Measurements from ENCODE around the gene SLC29A3. TPM values are rescaled to one million over a fixed set of nuclear protein-coding genes. Genes with fewer than 3 reads are reported as not detected.

The SLC29A3 gene
- polyA plus RNA-seq, 1 of the 3 experiments (the other 2 are of a cell fraction) = 3.8 TPM

- no peak overlapping the region for H3K4me3 ChIP-seq (ENCODE audit: low read depth in 2 of 2, low read length in 1 of 2)
- H3K27ac ChIP-seq (ENCODE audit: low read depth in 2 of 2, low read length in 1 of 2) = no peak overlapping the region
- no peak overlapping the region for H3K4me2 ChIP-seq
- H3K9ac ChIP-seq = no peak overlapping the region
- no peak overlapping the region for H2AFZ ChIP-seq (ENCODE audit: low read depth)
- H3K4me1 ChIP-seq (ENCODE audit: control insufficient read depth in 1 of 2, insufficient read depth in 2 of 2, low read depth in 1 of 2, low read length in 1 of 2) = no peaks in the 10 kb centered on the region; a peak in 1 of 4 replicates
- TF ChIP-seq MAX (IDR thresholded peaks at IDR 0.05; ENCODE audit: low read depth) = no peak
- WGBS (ENCODE audit: low lambda C conversion rate) = 56% methylated on average over 2 of the region's 2 CpGs
- H4K20me1 ChIP-seq (ENCODE audit: insufficient read depth) = no peaks in the 10 kb centered on the region
- H3K9me2 ChIP-seq = no peaks in the 10 kb centered on the region
- no peaks in the 10 kb centered on the region for H3K36me3 ChIP-seq (replicated peaks in 1 of 2; ENCODE audit: control insufficient read depth in 1 of 2, insufficient read depth in 2 of 2, low read length in 1 of 2)
- ChIA-PET CTCF (interaction anchor here (0.9 to 12.3 kb wide), 12 partner anchors 9 to 326 kb away, joined by 3 to 110 read pairs (median 12); partner anchors contain the start of genes CDH23 and SLC29A3), POLR2A (no interaction called here)
- H3F3A ChIP-seq (replicated peaks; ENCODE audit: insufficient read depth) = no peaks in the 10 kb centered on the region
- no peaks in the 10 kb centered on the region for H3K9me3 ChIP-seq
- peaks cover 10% of the 10 kb centered on the region; the same call in 1 of the 2 replicates for H3K27me3 ChIP-seq (ENCODE audit: insufficient read depth)
- DNase-seq = no peak
- H3K79me2 ChIP-seq (ENCODE audit: insufficient read depth) = no peaks in the 10 kb centered on the region
These were observed 63.0 kb downstream of the SLC29A3 start for GRCh38 chr10:71382028-71382427.

GRCh38 chr10:71382757-71383156 lies 63.7 kb downstream of the SLC29A3 start:
- peaks cover 18% of the 10 kb centered on the region; the same call in 1 of the 2 replicates for H3K27me3 ChIP-seq (ENCODE audit: insufficient read depth)
- no peak overlapping the region for H3K9ac ChIP-seq
- no peaks in the 10 kb centered on the region for H3K9me3 ChIP-seq
- ChIA-PET CTCF (interaction anchor here (1.0 to 12.3 kb wide), 10 partner anchors 13 to 325 kb away, joined by 3 to 110 read pairs (median 20); partner anchors contain the start of genes CDH23 and SLC29A3), POLR2A (no interaction called here)
- no peaks in the 10 kb centered on the region; a peak in 1 of 4 replicates for H3K4me1 ChIP-seq (ENCODE audit: control insufficient read depth in 1 of 2, insufficient read depth in 2 of 2, low read depth in 1 of 2, low read length in 1 of 2)
- WGBS (ENCODE audit: low lambda C conversion rate) = 86% methylated on average over 1 of the region's 1 CpG
- TF ChIP-seq TAF1 (IDR thresholded peaks at IDR 0.05; ENCODE audit: borderline replicate concordance, low read depth, low read length) (no peak), GABPA (IDR thresholded peaks at IDR 0.05; ENCODE audit: low read depth) (no peak), TCF12 (IDR thresholded peaks at IDR 0.05) (no peak), RCOR1 (IDR thresholded peaks at IDR 0.05; ENCODE audit: low read length) (no peak), NRF1 (IDR thresholded peaks at IDR 0.05; ENCODE audit: low read depth, low read length) (no peak), FOXM1 (IDR thresholded peaks at IDR 0.05; ENCODE audit: low read depth) (no peak), USF1 (IDR thresholded peaks at IDR 0.05; ENCODE audit: borderline replicate concordance, low read depth) (no peak), FOXJ3 (CRISPR knock-in tag; IDR thresholded peaks at IDR 0.05) (no peak)
- no peak overlapping the region for H2AFZ ChIP-seq (ENCODE audit: low read depth)
- no peak overlapping the region for H3K4me2 ChIP-seq
- H4K20me1 ChIP-seq (ENCODE audit: insufficient read depth) = no peaks in the 10 kb centered on the region
- no peaks in the 10 kb centered on the region for H3K36me3 ChIP-seq (replicated peaks in 1 of 2; ENCODE audit: control insufficient read depth in 1 of 2, insufficient read depth in 2 of 2, low read length in 1 of 2)
- no peak overlapping the region for H3K27ac ChIP-seq (ENCODE audit: low read depth in 2 of 2, low read length in 1 of 2)
- H3K4me3 ChIP-seq (ENCODE audit: low read depth in 2 of 2, low read length in 1 of 2) = no peak overlapping the region
- no peaks in the 10 kb centered on the region for H3F3A ChIP-seq (replicated peaks; ENCODE audit: insufficient read depth)
- H3K79me2 ChIP-seq (ENCODE audit: insufficient read depth) = no peaks in the 10 kb centered on the region
- DNase-seq = no peak
- no peaks in the 10 kb centered on the region for H3K9me2 ChIP-seq

- peak; percentile 84 for DNase-seq
- POLR2A ChIA-PET = no interaction called here
- TF ChIP-seq CHD2 (IDR thresholded peaks at IDR 0.05; ENCODE audit: low read length, partially characterized antibody) (no peak), SMC3 (IDR thresholded peaks at IDR 0.05; ENCODE audit: low read depth, low read length) (peak; percentile 66), RCOR1 (IDR thresholded peaks at IDR 0.05; ENCODE audit: low read length) (no peak), CTCF (IDR thresholded peaks at IDR 0.05) (peak; percentile 89), RAD21 (IDR thresholded peaks at IDR 0.05; ENCODE audit: low read length) (peak; percentile 80)
- no peak overlapping the region for H3K4me2 ChIP-seq
- H4K20me1 ChIP-seq (ENCODE audit: insufficient read depth) = no peaks in the 10 kb centered on the region
- H3K9me3 ChIP-seq = no peaks in the 10 kb centered on the region
- no peaks in the 10 kb centered on the region for H3K9me2 ChIP-seq
- H3K9ac ChIP-seq = no peak overlapping the region
- H3K4me3 ChIP-seq (ENCODE audit: low read depth in 2 of 2, low read length in 1 of 2) = no peak overlapping the region; a peak in 1 of 4 replicates
- no peak overlapping the region for H2AFZ ChIP-seq (ENCODE audit: low read depth)
- CTCF ChIA-PET = interaction anchor here (0.6 to 12.3 kb wide), 74 partner anchors 9 to 512 kb away, joined by 3 to 110 read pairs (median 4); partner anchors contain the start of genes CDH23, SLC29A3 and VSIR
- H3K4me1 ChIP-seq (ENCODE audit: control insufficient read depth in 1 of 2, insufficient read depth in 2 of 2, low read depth in 1 of 2, low read length in 1 of 2) = no peaks in the 10 kb centered on the region
- no peaks in the 10 kb centered on the region for H3F3A ChIP-seq (replicated peaks; ENCODE audit: insufficient read depth)
- no peak overlapping the region for H3K27ac ChIP-seq (ENCODE audit: low read depth in 2 of 2, low read length in 1 of 2)
- WGBS (ENCODE audit: low lambda C conversion rate) = 29% methylated on average over 6 of the region's 10 CpGs
- no peaks in the 10 kb centered on the region for H3K36me3 ChIP-seq (replicated peaks in 1 of 2; ENCODE audit: control insufficient read depth in 1 of 2, insufficient read depth in 2 of 2, low read length in 1 of 2)
- H3K27me3 ChIP-seq (ENCODE audit: insufficient read depth) = peaks cover 30% of the 10 kb centered on the region; the same call in 1 of the 2 replicates
- no peaks in the 10 kb centered on the region for H3K79me2 ChIP-seq (ENCODE audit: insufficient read depth)
These were observed 65.1 kb downstream of the SLC29A3 start for GRCh38 chr10:71383972-71384687.

All from SK-N-SH (cell line).